ENCODE data around the gene GIMAP6. TPM values are rescaled to one million over a fixed set of nuclear protein-coding genes. Genes with fewer than 3 reads are reported as not detected.

The GIMAP6 gene
- total and polyA plus RNA-seq, 2 of the 8 experiments (the other 6 are each of a cell fraction or from before 2014, with no cell fraction given), result not detected

- H3K4me2 ChIP-seq (ENCODE audit: insufficient read depth in 1 of 2, low read depth in 2 of 2, low read length in 2 of 2), result no peak overlapping the region
- H3K56ac ChIP-seq (replicated peaks; ENCODE audit: insufficient read length, low read depth, low read length), result no peak overlapping the region
- no peak overlapping the region for H3K23ac ChIP-seq (ENCODE audit: insufficient read length)
- H2AK5ac ChIP-seq (ENCODE audit: low read depth, low read length), result no peak overlapping the region
- H3K9ac ChIP-seq (replicated peaks in 1 of 4; ENCODE audit: extremely low read depth in 1 of 4, low read depth in 3 of 4, low read length in 3 of 4), result no peak overlapping the region
- H3K4ac ChIP-seq (replicated peaks; ENCODE audit: insufficient read length, low read depth, low read length), result no peak overlapping the region
- H3K9me3 ChIP-seq (ENCODE audit: insufficient read depth in 2 of 2, low read depth in 1 of 2, low read length in 1 of 2), result 0 out of 4 replicates have a peak, but pooled peaks cover 0 to 5% of the 10 kb centered on the region in 2 experiments
- no peak overlapping the region for H2BK15ac ChIP-seq (ENCODE audit: low read length)
- FAIRE-seq (no peak), DNase-seq (ENCODE audit: low read depth in 1 of 2, low spot score in 2 of 2) (no peak)
- H3K79me1 ChIP-seq (ENCODE audit: low read depth, low read length), result no peaks in the 10 kb centered on the region
- H4K91ac ChIP-seq (replicated peaks; ENCODE audit: insufficient read length, low read length), result no peak overlapping the region
- H2BK12ac ChIP-seq (ENCODE audit: low read depth, low read length), result no peak overlapping the region
- no peak overlapping the region for H2BK5ac ChIP-seq (ENCODE audit: low read depth, low read length)
- POLR2A ChIA-PET (ENCODE audit: partially characterized antibody), result no interaction called here
- no peaks in the 10 kb centered on the region for H3K4me1 ChIP-seq (replicated peaks in 1 of 4; ENCODE audit: control insufficient read depth in 3 of 4, insufficient read depth in 4 of 4, low read length in 3 of 4)
- no peak overlapping the region for H3K14ac ChIP-seq (ENCODE audit: insufficient read length)
- no peaks in the 10 kb centered on the region for H3K27me3 ChIP-seq (replicated peaks in 1 of 4; ENCODE audit: control insufficient read depth in 3 of 4, extremely low read depth in 1 of 4, insufficient read depth in 3 of 4, low read length in 3 of 4)
- no peaks in the 10 kb centered on the region for H3K79me2 ChIP-seq (ENCODE audit: control insufficient read depth in 1 of 2, insufficient read depth in 2 of 2, low read length in 2 of 2)
- no peak overlapping the region for H2BK120ac ChIP-seq (replicated peaks; ENCODE audit: low read depth, low read length)
- no peaks in the 10 kb centered on the region for H3K36me3 ChIP-seq (ENCODE audit: control insufficient read depth in 2 of 4, insufficient read depth in 4 of 4, low read length in 3 of 4)
- H4K5ac ChIP-seq (ENCODE audit: insufficient read length, low read depth, low read length), result no peak overlapping the region
- no peaks in the 10 kb centered on the region for H4K20me1 ChIP-seq (replicated peaks in 1 of 2; ENCODE audit: control insufficient read depth in 1 of 2, insufficient read depth in 2 of 2, low read length in 2 of 2)
- H3K23me2 ChIP-seq (ENCODE audit: low read depth, low read length), result no peaks in the 10 kb centered on the region
- H3K4me3 ChIP-seq (ENCODE audit: extremely low read depth in 1 of 4, insufficient read depth in 2 of 4, low read depth in 3 of 4, low read length in 4 of 4), result no peak overlapping the region
- no peak overlapping the region for H2AFZ ChIP-seq (ENCODE audit: low read length)
- no peak overlapping the region for H2BK20ac ChIP-seq (ENCODE audit: low read length)
- H4K8ac ChIP-seq (ENCODE audit: extremely low read depth, insufficient read depth, low read length), result no peak overlapping the region
- H3K18ac ChIP-seq (ENCODE audit: extremely low read depth, low read length), result no peak overlapping the region
- TF ChIP-seq NANOG (IDR thresholded peaks at IDR 0.05; ENCODE audit: insufficient read depth, low read depth, low read length, poor library complexity, severe bottlenecking) (no peak), SP2 (IDR thresholded peaks at IDR 0.05; ENCODE audit: low read length) (no peak)
- no peak overlapping the region for H3K27ac ChIP-seq (ENCODE audit: low read depth, low read length)
- CTCF ChIA-PET (ENCODE audit: partially characterized antibody), result no interaction called here
Measured at GRCh38 chr7:150641854-150642253, 9.7 kb upstream of the GIMAP6 start.

Measured in H1 (cell line).